NCI-H2196 (cell line): ENCODE measurements around the gene RELN.

Experiments
- DNase-seq: peaks from one replicate; lab custom pipeline; 2025; ENCODE audit not compliant: unreplicated experiment; lab: John Stamatoyannopoulos, UW

RELN gene

GRCh38 chr7:103689255-103689654 is 300.2 kb downstream of the RELN start:
- DNase-seq: no peak

- no peak for DNase-seq
Observed at GRCh38 chr7:103687951-103688350, 301.5 kb downstream of the RELN start.

DNA sequence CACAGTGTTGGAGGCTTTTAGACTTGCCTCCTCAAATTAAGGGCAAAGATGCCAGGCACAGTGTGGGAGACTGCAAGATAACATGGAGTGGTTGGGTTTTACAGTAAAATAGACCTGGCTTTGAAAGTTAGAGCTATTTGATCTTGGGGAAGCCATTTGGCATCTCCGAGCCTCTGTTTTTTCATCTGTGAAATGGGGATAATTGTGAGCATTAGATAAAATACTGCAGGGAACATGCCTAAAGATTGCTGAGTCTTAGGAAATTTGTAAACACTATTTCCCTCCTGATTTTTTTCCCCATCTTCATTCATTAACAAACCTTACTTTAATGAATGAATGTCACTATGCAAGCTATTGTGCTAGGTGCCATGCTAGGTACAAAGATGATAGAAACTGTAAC is 302.2 kb downstream of the RELN start:
- no peak for DNase-seq

DNA sequence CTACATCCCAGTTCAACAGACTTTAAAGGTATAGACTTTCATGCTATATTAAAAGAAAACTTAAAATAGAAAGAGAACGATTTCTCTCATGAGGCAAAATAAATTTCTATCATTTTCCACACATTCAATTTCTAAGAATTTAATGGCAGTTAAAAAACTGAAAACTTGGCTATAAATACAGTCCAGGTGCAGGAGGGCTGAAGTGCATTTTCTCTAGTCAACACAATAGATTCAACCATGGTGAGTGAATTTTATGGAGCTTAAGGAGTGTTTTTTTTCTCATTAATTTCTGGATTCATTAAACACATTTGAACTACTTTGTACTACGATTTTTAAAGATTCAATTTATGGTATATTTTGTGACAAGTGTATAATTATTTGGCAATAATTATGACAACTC is 302.7 kb downstream of the RELN start:
- no peak for DNase-seq

- no peak for DNase-seq
Observed at GRCh38 chr7:103686064-103686463, 303.4 kb downstream of the RELN start.

DNA sequence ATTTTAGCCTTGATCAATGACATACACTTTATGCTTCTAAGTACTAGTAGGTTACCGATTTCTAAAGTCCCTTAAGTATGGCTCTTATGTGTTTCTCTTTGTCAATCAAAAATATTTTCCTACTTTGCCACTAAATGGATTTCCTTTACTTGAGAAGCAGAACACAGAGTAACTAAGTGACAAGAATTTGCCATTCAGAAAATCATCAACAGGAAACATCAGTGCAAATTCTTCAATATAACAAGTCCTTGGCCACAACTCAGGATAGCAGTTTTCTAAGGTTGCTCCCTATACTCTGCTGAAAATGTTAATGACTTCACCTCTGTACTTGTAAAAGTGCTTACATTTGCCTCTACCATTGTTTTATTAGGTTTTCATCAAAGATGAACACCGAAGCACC is 303.8 kb downstream of the RELN start:
- DNase-seq: no peak

- DNase-seq: no peak
Observed at GRCh38 chr7:103683348-103683747, 306.1 kb downstream of the RELN start.

GRCh38 chr7:103680161-103681144 is 309.0 kb downstream of the RELN start:
- no peak for DNase-seq

GRCh38 chr7:103679151-103680132 is 310.0 kb downstream of the RELN start:
- no peak for DNase-seq

- no peak for DNase-seq
Observed at GRCh38 chr7:103668279-103668941, 321.0 kb downstream of the RELN start.

- DNase-seq: no peak
Observed at GRCh38 chr7:103666326-103666725, 323.1 kb downstream of the RELN start.

DNA sequence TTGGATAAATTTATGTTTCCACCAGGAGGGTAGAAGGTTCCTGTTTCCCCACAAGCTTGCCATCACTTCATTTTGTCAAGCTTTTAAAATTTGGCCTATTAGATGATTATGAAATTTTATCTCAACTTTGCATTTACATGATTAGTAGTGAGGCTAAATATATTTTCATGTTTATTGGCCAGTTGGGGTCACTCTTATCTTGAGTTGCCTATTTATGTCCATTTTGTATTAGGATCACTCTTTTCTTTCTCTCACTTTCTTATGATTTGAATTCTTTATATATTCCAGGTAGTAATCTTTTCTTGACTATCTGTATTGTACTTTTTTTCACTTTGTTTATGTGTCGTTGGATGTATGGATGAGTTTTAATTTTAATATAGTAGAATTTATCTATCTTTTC is 324.9 kb downstream of the RELN start:
- DNase-seq: no peak

- peak; percentile 16 for DNase-seq
Observed at GRCh38 chr7:103660455-103661371, 328.7 kb downstream of the RELN start.

- no peak for DNase-seq
Observed at GRCh38 chr7:103658055-103659005, 331.1 kb downstream of the RELN start.

GRCh38 chr7:103657474-103657894 is 332.0 kb downstream of the RELN start:
- DNase-seq: no peak

DNA sequence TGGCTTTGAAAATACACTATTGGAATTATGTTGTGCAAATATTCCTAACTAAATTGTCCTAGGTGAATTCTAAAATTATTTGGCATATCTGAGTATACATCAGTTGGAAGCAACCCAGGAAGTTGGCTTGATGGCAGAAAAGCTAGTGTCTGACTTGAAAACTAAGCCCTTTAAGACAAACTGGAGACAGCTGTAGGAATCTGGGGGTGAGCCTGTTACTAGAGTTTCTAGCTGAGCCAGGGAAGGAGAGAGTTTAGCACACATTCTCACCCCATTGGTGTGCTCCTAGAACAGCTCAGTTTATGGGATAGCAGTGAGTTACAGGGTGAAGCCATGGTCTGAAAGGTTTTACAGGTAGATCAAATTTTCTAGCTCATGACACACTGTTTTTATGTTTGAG is 333.2 kb downstream of the RELN start:
- DNase-seq: no peak

GRCh38 chr7:103651593-103652377 is 337.7 kb downstream of the RELN start:
- DNase-seq: no peak

DNA sequence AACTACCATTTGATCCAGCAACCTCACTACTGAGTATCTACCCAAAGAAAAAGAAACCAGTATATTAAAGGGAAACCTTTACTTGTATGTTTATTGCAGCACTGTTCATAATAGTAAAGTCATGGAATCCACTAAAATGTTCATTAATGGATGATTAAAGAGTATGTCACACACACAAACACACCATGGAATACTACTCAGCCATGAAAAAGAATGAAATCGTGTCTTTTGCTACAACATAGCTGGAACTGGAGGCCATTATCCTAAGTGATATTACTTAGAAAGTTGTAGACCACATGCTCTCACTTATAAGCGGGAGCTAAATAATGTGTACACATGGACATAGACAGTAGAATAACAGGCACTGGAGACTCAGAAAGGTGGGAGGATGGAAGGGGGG is 340.4 kb downstream of the RELN start:
- DNase-seq: no peak
